HEK293 (cell line): ENCODE data around the gene PLEKHJ1.

Experiments used
- CTCF ChIA-PET: fragments of 350-600 bp; formaldehyde crosslinking; extraction: SDS; loops from one replicate; lab custom pipeline; 2021; ENCODE audit warnings: antibody characterized with exemption; lab: Yijun Ruan, JAX
- POLR2A ChIA-PET: fragments of 300-600 bp; formaldehyde crosslinking; extraction: SDS; loops from one replicate; lab custom pipeline; 2020; ENCODE audit warnings: antibody characterized with exemption, inconsistent platforms; lab: Yijun Ruan, JAX
- H3K27ac ChIP-seq: fragments of 200-500 bp; sonication (Bioruptor generic); 2 replicates; pipeline ENCODE4 v1.5.1; 2014; ENCODE audit warnings: low read depth, low read length, control low read depth, inconsistent platforms; ENCODE audit errors: extremely low read depth
- H3K36me3 ChIP-seq, 2 experiments: fragments of 200-500 bp in 1 of 2; sonication (Bioruptor generic) in 1 of 2; 1 replicate in 1 of 2; 2 replicates in 1 of 2; pipeline ENCODE4 v1.5.1; 2014 to 2017; ENCODE audit warnings: inconsistent platforms in 2 of 2, low read length in 2 of 2; ENCODE audit not compliant: control insufficient read depth in 2 of 2, insufficient read depth in 1 of 2
- H3K4me1 ChIP-seq: fragments of 200-500 bp; sonication (Bioruptor generic); 2 replicates; pipeline ENCODE4 v1.5.1; 2014; ENCODE audit warnings: mild to moderate bottlenecking, low read length, inconsistent platforms; ENCODE audit not compliant: control insufficient read depth, insufficient read depth
- H3K4me3 ChIP-seq: 2 replicates; pipeline ENCODE4 v1.5.1; 2011; ENCODE audit warnings: low read depth, mild to moderate bottlenecking, control low read depth, low read length, moderate library complexity
- H3K9me3 ChIP-seq: fragments of 200-500 bp; sonication (Bioruptor generic); 2 replicates; pipeline ENCODE4 v1.5.1; 2014; ENCODE audit warnings: low read depth, low read length, inconsistent platforms; ENCODE audit not compliant: control insufficient read depth, insufficient read depth
- BCL11A ChIP-seq: fragments of 450-650 bp; formaldehyde crosslinking; IDR thresholded peaks from 2 replicates; pipeline ENCODE4 v1.5.1; 2016; ENCODE audit warnings: low read depth, missing biosample characterization, missing genetic modification characterization
- HOXC10 ChIP-seq: sonication (generic); formaldehyde crosslinking; IDR thresholded peaks from 2 replicates; pipeline ENCODE4 v1.8.1; 2023; ENCODE audit warnings: mild to moderate bottlenecking, missing genetic modification reagents
- KLF9 ChIP-seq: fragments of 450-650 bp; formaldehyde crosslinking; IDR thresholded peaks from 2 replicates; pipeline ENCODE4 v1.5.1; 2016; ENCODE audit warnings: missing biosample characterization, missing genetic modification characterization, low read depth
- OSR2 ChIP-seq: fragments of 450-650 bp; formaldehyde crosslinking; IDR thresholded peaks from 2 replicates; pipeline ENCODE4 v1.5.1; 2016; ENCODE audit warnings: missing biosample characterization, missing genetic modification characterization
- PRDM1 ChIP-seq: fragments of 450-650 bp; formaldehyde crosslinking; IDR thresholded peaks from 2 replicates; pipeline ENCODE4; 2016; ENCODE audit warnings: missing biosample characterization, missing genetic modification characterization
- SCRT2 ChIP-seq: fragments of 450-650 bp; formaldehyde crosslinking; IDR thresholded peaks from 2 replicates; pipeline ENCODE4 v1.5.1; 2016; ENCODE audit warnings: missing biosample characterization, missing genetic modification characterization
- WT1 ChIP-seq: fragments of 450-650 bp; formaldehyde crosslinking; IDR thresholded peaks from 2 replicates; pipeline ENCODE4 v1.5.1; 2016; ENCODE audit warnings: missing biosample characterization, missing genetic modification characterization
- ZEB2 ChIP-seq: fragments of 450-650 bp; formaldehyde crosslinking; IDR thresholded peaks from 2 replicates; pipeline ENCODE4 v1.5.1; 2016; ENCODE audit warnings: missing biosample characterization, missing genetic modification characterization
- ZNF114 ChIP-seq: fragments of 450-650 bp; formaldehyde crosslinking; IDR thresholded peaks from 2 replicates; pipeline ENCODE4 v1.5.0; 2017; ENCODE audit warnings: missing biosample characterization, missing genetic modification characterization
- ZNF155 ChIP-seq: fragments of 450-650 bp; formaldehyde crosslinking; IDR thresholded peaks from 2 replicates; pipeline ENCODE4 v1.5.1; 2016; ENCODE audit warnings: missing biosample characterization, missing genetic modification characterization
- ZNF19 ChIP-seq: fragments of 450-650 bp; formaldehyde crosslinking; IDR thresholded peaks from 2 replicates; pipeline ENCODE4; 2016; ENCODE audit warnings: missing biosample characterization, missing genetic modification characterization, low read depth
- ZNF23 ChIP-seq: fragments of 450-650 bp; formaldehyde crosslinking; IDR thresholded peaks from 2 replicates; pipeline ENCODE4 v1.5.1; 2016; ENCODE audit warnings: missing biosample characterization, missing genetic modification characterization, borderline replicate concordance
- ZNF248 ChIP-seq: fragments of 450-650 bp; formaldehyde crosslinking; IDR thresholded peaks from 2 replicates; pipeline ENCODE4 v1.5.1; 2017; ENCODE audit warnings: missing biosample characterization, missing genetic modification characterization
- ZNF266 ChIP-seq: fragments of 450-650 bp; formaldehyde crosslinking; IDR thresholded peaks from 2 replicates; pipeline ENCODE4 v1.5.1; 2016; ENCODE audit warnings: missing biosample characterization, missing genetic modification characterization, low read depth
- ZNF501 ChIP-seq: fragments of 450-650 bp; formaldehyde crosslinking; IDR thresholded peaks from 2 replicates; pipeline ENCODE4 v1.5.1; 2016; ENCODE audit warnings: missing biosample characterization, missing genetic modification characterization
- ZNF521 ChIP-seq: fragments of 450-650 bp; formaldehyde crosslinking; IDR thresholded peaks from 2 replicates; pipeline ENCODE4 v1.5.1; 2017; ENCODE audit warnings: missing biosample characterization, mild to moderate bottlenecking, missing genetic modification characterization
- ZNF548 ChIP-seq: fragments of 450-650 bp; formaldehyde crosslinking; IDR thresholded peaks from 2 replicates; pipeline ENCODE4 v1.5.1; 2016; ENCODE audit warnings: missing biosample characterization, missing genetic modification characterization
- ZNF571 ChIP-seq: fragments of 450-650 bp; formaldehyde crosslinking; IDR thresholded peaks from 2 replicates; pipeline ENCODE4 v1.5.0; 2017; ENCODE audit warnings: missing biosample characterization, missing genetic modification characterization
- ZNF777 ChIP-seq: fragments of 450-650 bp; formaldehyde crosslinking; IDR thresholded peaks from 2 replicates; pipeline ENCODE4 v1.5.1; 2017; ENCODE audit warnings: missing biosample characterization, missing genetic modification characterization, borderline replicate concordance
- ZNF837 ChIP-seq: fragments of 450-650 bp; formaldehyde crosslinking; IDR thresholded peaks from 2 replicates; pipeline ENCODE4 v1.5.1; 2016; ENCODE audit warnings: missing biosample characterization, missing genetic modification characterization
- ZSCAN23 ChIP-seq: fragments of 450-650 bp; formaldehyde crosslinking; IDR thresholded peaks from 2 replicates; pipeline ENCODE4 v1.5.1; 2016; ENCODE audit warnings: missing biosample characterization, missing genetic modification characterization
- TF ChIP-seq, protein P1 (sequence below): fragments of 450-650 bp; formaldehyde crosslinking; IDR thresholded peaks from 2 replicates; pipeline ENCODE4; 2016; ENCODE audit warnings: missing biosample characterization, missing genetic modification characterization
- TF ChIP-seq, protein P2 (sequence below): fragments of 450-650 bp; formaldehyde crosslinking; IDR thresholded peaks from 2 replicates; pipeline ENCODE4 v1.5.1; 2016; ENCODE audit warnings: missing biosample characterization, missing genetic modification characterization
- TF ChIP-seq, protein P3 (sequence below): fragments of 450-650 bp; formaldehyde crosslinking; IDR thresholded peaks from 2 replicates; pipeline ENCODE4 v1.5.1; 2016; ENCODE audit warnings: missing biosample characterization, missing genetic modification characterization
- TF ChIP-seq, protein P4 (sequence below): fragments of 450-650 bp; IDR thresholded peaks from 2 replicates; pipeline ENCODE4 v1.5.1; 2018; ENCODE audit warnings: missing biosample characterization, missing genetic modification characterization
- TF ChIP-seq, protein P5 (sequence below): fragments of 450-650 bp; formaldehyde crosslinking; IDR thresholded peaks from 2 replicates; pipeline ENCODE4 v1.5.1; 2016; ENCODE audit warnings: missing biosample characterization, missing genetic modification characterization

PLEKHJ1 gene

DNA sequence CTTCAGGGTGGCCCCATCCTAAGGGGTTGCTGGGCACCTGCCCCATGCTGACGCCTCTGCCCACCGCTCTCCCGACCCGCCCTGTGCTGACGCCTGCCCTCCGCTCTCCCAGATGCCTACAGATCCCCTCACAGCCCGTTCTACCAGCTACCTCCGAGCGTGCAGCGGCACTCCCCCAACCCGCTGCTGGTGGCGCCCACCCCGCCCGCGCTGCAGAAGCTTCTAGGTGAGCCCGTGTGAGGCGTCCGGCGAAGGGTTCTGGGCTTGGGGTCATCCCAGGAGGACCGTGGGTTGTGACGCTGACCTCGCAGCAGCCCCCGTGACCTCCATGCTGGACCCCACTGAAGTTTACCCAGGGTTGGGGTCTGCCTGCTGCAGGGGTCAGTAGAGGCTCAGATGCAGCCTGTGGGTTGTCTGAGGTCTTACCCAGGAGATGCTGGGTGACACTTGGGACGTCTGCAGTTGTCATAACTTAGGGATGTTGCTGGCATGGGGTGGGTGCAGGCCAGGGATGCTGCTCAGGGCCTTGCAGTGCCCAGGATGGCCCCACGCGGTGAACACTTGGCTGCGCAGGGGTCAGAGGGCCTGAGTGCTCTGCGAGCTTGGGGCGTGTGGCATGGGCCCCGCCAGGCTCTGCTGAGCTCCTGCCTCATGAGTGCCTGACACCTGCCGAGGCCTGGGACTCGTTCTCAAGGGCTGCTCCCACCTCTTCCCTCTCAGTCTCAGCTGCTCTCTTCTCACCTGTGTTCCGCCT, 25.0 kb downstream of the PLEKHJ1 start:
- H3K27ac ChIP-seq: no peak overlapping the region
- no peak for TF ChIP-seq ZNF266 (tag by site-specific recombination)
- no peaks in the 10 kb centered on the region for H3K9me3 ChIP-seq
- H3K4me1 ChIP-seq: no peaks in the 10 kb centered on the region
- ChIA-PET POLR2A (no interaction called here), CTCF (no interaction called here)
- H3K4me3 ChIP-seq: no peak overlapping the region
- H3K36me3 ChIP-seq: peaks cover 0 to 89% of the 10 kb centered on the region in 2 experiments; a peak in 2 of 3 replicates

DNA sequence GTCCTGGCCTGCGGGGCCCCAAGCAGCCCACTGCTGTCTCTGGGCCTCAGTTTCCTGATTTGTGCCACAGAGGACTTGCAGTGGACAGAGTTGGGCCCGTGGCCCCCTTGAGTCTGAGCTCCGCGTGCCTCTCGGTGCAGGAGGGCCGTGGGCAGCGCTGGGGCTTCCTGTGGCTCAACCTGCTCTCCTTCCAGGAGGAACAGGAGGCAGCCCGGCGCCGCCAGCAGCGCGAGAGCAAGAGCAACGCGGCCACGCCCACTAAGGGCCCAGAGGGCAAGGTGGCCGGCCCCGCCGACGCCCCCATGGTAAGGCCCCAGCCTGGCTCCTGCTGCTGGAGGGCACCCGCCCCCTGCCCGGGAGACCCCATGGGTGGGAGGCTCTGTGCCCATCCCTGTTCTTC, 25.9 kb downstream of the PLEKHJ1 start:
- Histone ChIP-seq H3K9me3 (no peaks in the 10 kb centered on the region), H3K36me3 (peaks cover 4 to 80% of the 10 kb centered on the region in 2 experiments; a peak in 2 of 3 replicates), H3K4me1 (no peaks in the 10 kb centered on the region), H3K27ac (no peak overlapping the region), H3K4me3 (no peak overlapping the region)
- CTCF ChIA-PET: no interaction called here
- TF ChIP-seq ZNF548: no peak
- TF ChIP-seq PRDM1 (tag by site-specific recombination): no peak
- TF ChIP-seq ZNF571 (tag by site-specific recombination): no peak
- TF ChIP-seq ZNF248 (tag by site-specific recombination): no peak
- TF ChIP-seq, protein P1, sequence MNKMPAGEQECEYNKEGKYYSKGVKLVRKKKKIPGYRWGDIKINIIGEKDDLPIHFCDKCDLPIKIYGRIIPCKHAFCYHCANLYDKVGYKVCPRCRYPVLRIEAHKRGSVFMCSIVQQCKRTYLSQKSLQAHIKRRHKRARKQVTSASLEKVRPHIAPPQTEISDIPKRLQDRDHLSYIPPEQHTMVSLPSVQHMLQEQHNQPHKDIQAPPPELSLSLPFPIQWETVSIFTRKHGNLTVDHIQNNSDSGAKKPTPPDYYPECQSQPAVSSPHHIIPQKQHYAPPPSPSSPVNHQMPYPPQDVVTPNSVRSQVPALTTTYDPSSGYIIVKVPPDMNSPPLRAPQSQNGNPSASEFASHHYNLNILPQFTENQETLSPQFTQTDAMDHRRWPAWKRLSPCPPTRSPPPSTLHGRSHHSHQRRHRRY: no peak
- no peak for TF ChIP-seq SCRT2 (tag by site-specific recombination)
- TF ChIP-seq WT1 (tag by site-specific recombination): no peak
- no peak for TF ChIP-seq ZNF837 (tag by site-specific recombination)
- no peak for TF ChIP-seq ZNF23
- TF ChIP-seq ZEB2 (tag by site-specific recombination): no peak
- TF ChIP-seq, protein P2, sequence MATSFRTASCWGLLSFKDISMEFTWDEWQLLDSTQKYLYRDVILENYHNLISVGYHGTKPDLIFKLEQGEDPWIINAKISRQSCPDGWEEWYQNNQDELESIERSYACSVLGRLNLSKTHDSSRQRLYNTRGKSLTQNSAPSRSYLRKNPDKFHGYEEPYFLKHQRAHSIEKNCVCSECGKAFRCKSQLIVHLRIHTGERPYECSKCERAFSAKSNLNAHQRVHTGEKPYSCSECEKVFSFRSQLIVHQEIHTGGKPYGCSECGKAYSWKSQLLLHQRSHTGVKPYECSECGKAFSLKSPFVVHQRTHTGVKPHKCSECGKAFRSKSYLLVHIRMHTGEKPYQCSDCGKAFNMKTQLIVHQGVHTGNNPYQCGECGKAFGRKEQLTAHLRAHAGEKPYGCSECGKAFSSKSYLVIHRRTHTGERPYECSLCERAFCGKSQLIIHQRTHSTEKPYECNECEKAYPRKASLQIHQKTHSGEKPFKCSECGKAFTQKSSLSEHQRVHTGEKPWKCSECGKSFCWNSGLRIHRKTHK: no peak
- no peak for TF ChIP-seq ZNF777 (tag by site-specific recombination)
- TF ChIP-seq ZNF501: no peak
- no peak for TF ChIP-seq ZNF155 (tag by site-specific recombination)
- TF ChIP-seq, protein P3, sequence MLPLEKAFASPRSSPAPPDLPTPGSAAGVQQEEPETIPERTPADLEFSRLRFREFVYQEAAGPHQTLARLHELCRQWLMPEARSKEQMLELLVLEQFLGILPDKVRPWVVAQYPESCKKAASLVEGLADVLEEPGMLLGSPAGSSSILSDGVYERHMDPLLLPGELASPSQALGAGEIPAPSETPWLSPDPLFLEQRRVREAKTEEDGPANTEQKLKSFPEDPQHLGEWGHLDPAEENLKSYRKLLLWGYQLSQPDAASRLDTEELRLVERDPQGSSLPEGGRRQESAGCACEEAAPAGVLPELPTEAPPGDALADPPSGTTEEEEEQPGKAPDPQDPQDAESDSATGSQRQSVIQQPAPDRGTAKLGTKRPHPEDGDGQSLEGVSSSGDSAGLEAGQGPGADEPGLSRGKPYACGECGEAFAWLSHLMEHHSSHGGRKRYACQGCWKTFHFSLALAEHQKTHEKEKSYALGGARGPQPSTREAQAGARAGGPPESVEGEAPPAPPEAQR (tag by site-specific recombination): no peak
- no peak for TF ChIP-seq KLF9
- TF ChIP-seq BCL11A (tag by site-specific recombination): no peak
- no peak for TF ChIP-seq HOXC10 (CRISPR knock-in tag)
- TF ChIP-seq ZSCAN23: no peak
- POLR2A ChIA-PET: no interaction called here

DNA sequence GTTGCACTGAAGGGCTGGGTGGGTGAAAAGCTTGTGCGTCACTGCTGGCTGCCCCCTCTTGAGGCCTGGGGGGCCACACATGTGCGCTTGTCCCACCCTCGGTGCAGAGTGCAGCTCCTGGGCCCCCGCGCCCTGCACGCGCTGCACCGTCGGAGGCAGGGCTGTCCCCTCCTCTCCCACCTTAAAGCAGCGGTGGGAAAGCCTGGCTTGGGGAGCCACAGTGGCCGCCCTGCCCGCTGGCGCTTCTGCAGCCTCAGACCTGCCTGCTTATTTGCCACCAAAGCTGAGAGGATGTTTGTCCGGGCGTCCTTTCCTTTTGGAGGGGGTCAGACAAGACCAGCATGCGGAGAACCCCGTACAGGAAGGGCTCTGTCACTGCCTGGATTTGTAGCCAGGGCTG, 26.7 kb downstream of the PLEKHJ1 start:
- ChIA-PET POLR2A (no interaction called here), CTCF (interaction anchor here (0.6 kb wide), 2 partner anchors 54 to 58 kb away, joined by 3 read pairs; partner anchors contain the start of gene AP3D1)
- no peak overlapping the region for H3K4me3 ChIP-seq
- H3K27ac ChIP-seq: no peak overlapping the region
- no peaks in the 10 kb centered on the region for H3K9me3 ChIP-seq
- no peaks in the 10 kb centered on the region for H3K4me1 ChIP-seq
- peaks cover 4 to 74% of the 10 kb centered on the region in 2 experiments; a peak in 2 of 3 replicates for H3K36me3 ChIP-seq
- TF ChIP-seq ZNF114: no peak
- TF ChIP-seq BCL11A (tag by site-specific recombination): no peak
- TF ChIP-seq ZNF19 (tag by site-specific recombination): no peak
- TF ChIP-seq, protein P4, sequence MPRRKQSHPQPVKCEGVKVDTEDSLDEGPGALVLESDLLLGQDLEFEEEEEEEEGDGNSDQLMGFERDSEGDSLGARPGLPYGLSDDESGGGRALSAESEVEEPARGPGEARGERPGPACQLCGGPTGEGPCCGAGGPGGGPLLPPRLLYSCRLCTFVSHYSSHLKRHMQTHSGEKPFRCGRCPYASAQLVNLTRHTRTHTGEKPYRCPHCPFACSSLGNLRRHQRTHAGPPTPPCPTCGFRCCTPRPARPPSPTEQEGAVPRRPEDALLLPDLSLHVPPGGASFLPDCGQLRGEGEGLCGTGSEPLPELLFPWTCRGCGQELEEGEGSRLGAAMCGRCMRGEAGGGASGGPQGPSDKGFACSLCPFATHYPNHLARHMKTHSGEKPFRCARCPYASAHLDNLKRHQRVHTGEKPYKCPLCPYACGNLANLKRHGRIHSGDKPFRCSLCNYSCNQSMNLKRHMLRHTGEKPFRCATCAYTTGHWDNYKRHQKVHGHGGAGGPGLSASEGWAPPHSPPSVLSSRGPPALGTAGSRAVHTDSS (tag by site-specific recombination): no peak
- TF ChIP-seq OSR2 (tag by site-specific recombination): no peak
- TF ChIP-seq, protein P5, sequence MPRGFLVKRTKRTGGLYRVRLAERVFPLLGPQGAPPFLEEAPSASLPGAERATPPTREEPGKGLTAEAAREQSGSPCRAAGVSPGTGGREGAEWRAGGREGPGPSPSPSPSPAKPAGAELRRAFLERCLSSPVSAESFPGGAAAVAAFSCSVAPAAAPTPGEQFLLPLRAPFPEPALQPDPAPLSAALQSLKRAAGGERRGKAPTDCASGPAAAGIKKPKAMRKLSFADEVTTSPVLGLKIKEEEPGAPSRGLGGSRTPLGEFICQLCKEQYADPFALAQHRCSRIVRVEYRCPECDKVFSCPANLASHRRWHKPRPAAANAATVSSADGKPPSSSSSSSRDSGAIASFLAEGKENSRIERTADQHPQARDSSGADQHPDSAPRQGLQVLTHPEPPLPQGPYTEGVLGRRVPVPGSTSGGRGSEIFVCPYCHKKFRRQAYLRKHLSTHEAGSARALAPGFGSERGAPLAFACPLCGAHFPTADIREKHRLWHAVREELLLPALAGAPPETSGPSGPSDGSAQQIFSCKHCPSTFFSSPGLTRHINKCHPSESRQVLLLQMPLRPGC (tag by site-specific recombination): no peak
- no peak for TF ChIP-seq ZNF521
- TF ChIP-seq ZNF571 (tag by site-specific recombination): no peak
